HCT116 (cell line): Measurements from ENCODE around the gene PRIMA1. TPM values are rescaled to one million over a fixed set of nuclear protein-coding genes. Genes with fewer than 3 reads are reported as not detected.

Experiments used
- ATAC-seq: fragments of 200-7000 bp; cut with Tn5 transposase; 2 replicates; pipeline ENCODE4 v1.9.1; 2020; ENCODE audit warnings: mild to moderate bottlenecking, moderate library complexity
- BruUV-seq: library from RNA; stranded (reverse); fragments of 400-500 nt; replicated peaks from 2 replicates; lab custom pipeline; 2021; lab: Mats Ljungman, UMichigan
- CTCF ChIA-PET: fragments of 300-600 bp; sonication (Branson Sonifier 250); formaldehyde crosslinking; loops from one replicate; lab custom pipeline; 2021; ENCODE audit warnings: antibody characterized with exemption; lab: Charles Lee
- POLR2A ChIA-PET: fragments of 300-600, 350-600 bp; sonication (Branson Sonifier 250); formaldehyde crosslinking; loops from one replicate; lab custom pipeline; 2021; ENCODE audit warnings: antibody characterized with exemption; lab: Charles Lee
- RAD21 ChIA-PET, 2 experiments: fragments of 300-600 bp; sonication (Branson Sonifier 250); formaldehyde crosslinking; loops; one replicate each; lab custom pipeline; 2023; ENCODE audit warnings: low total read pairs in 2 of 2; ENCODE audit not compliant: uncharacterized antibody in 2 of 2, unreplicated experiment in 2 of 2, low non-redundant PET in 1 of 2; lab: Charles Lee
- DNase-seq: peaks from one replicate; pipeline ENCODE4 v3.0.0-alpha.2; 2010; ENCODE audit warnings: low read depth, low spot score
- H2AFZ ChIP-seq: fragments of 200-600 bp; shearing (Covaris generic), sonication (generic); 2 replicates; pipeline ENCODE4 v1.6.1; 2017; ENCODE audit warnings: low read depth, mixed run types, mixed read lengths, antibody characterized with exemption, low read length; ENCODE audit not compliant: poor library complexity, severe bottlenecking
- H3K27ac ChIP-seq: 2 replicates; pipeline ENCODE4 v1.5.1; 2012; ENCODE audit warnings: low read depth, low read length
- H3K27me3 ChIP-seq: fragments of 200-600 bp; sonication (generic); 2 replicates; pipeline ENCODE4 v1.6.1; 2016; ENCODE audit warnings: mixed run types, low read length, mixed read lengths; ENCODE audit not compliant: insufficient read depth
- H3K36me3 ChIP-seq, 2 experiments: fragments of 200-500 bp in 1 of 2; fragments of 200-600 bp in 1 of 2; sonication (Bioruptor generic) in 1 of 2; sonication (generic) in 1 of 2; 2 replicates each; pipeline versions ENCODE4 v1.5.1 to v1.6.1; 2014 to 2016; ENCODE audit warnings: low read length in 2 of 2, inconsistent platforms in 1 of 2, mixed read lengths in 1 of 2, mixed run types in 1 of 2; ENCODE audit not compliant: insufficient read depth in 2 of 2, control insufficient read depth in 1 of 2
- H3K4me1 ChIP-seq, 2 experiments: fragments of 200-600 bp in 1 of 2; sonication (generic) in 1 of 2; 2 replicates each; pipeline versions ENCODE4 v1.5.1 to v1.6.1; 2012 to 2017; ENCODE audit warnings: low read length in 2 of 2, inconsistent platforms in 1 of 2, mild to moderate bottlenecking in 1 of 2, mixed read lengths in 1 of 2, mixed run types in 1 of 2, moderate library complexity in 1 of 2; ENCODE audit not compliant: insufficient read depth in 2 of 2, control insufficient read depth in 1 of 2
- H3K4me2 ChIP-seq: fragments of 200-600 bp; sonication (generic); 2 replicates; pipeline ENCODE4 v1.6.1; 2017; ENCODE audit warnings: mixed run types, low read length, mixed read lengths
- H3K4me3 ChIP-seq, 2 experiments: fragments of 200-600 bp in 1 of 2; sonication (generic) in 1 of 2; replicated peaks in 1 of 2; 2 replicates each; pipeline ENCODE4 v1.5.1; 2011 to 2016; ENCODE audit warnings: low read length in 2 of 2, control low read depth in 1 of 2, low read depth in 1 of 2, mild to moderate bottlenecking in 1 of 2, mixed read lengths in 1 of 2, mixed run types in 1 of 2
- H3K79me2 ChIP-seq: fragments of 200-600 bp; sonication (generic); 2 replicates; pipeline ENCODE4 v1.6.1; 2017; ENCODE audit warnings: mild to moderate bottlenecking, mixed run types, low read length, moderate library complexity, mixed read lengths; ENCODE audit not compliant: insufficient read depth
- H3K9ac ChIP-seq: fragments of 200-600 bp; sonication (generic); 2 replicates; pipeline ENCODE4 v1.6.1; 2016; ENCODE audit warnings: low read length, mixed read lengths
- H3K9me2 ChIP-seq: fragments of 200-600 bp; sonication (generic), shearing (Covaris generic); 2 replicates; pipeline ENCODE4 v1.6.1; 2017; ENCODE audit warnings: mixed run types, mild to moderate bottlenecking, moderate library complexity; ENCODE audit not compliant: insufficient read depth
- H3K9me3 ChIP-seq, 2 experiments: fragments of 200-500 bp in 1 of 2; fragments of 200-600 bp in 1 of 2; sonication (Bioruptor generic) in 1 of 2; sonication (generic) in 1 of 2; 2 replicates each; pipeline ENCODE4 v1.6.1; 2014 to 2017; ENCODE audit warnings: low read length in 2 of 2, mixed read lengths in 2 of 2, inconsistent platforms in 1 of 2, low read depth in 1 of 2, mild to moderate bottlenecking in 1 of 2, mixed run types in 1 of 2, moderate library complexity in 1 of 2; ENCODE audit not compliant: control insufficient read depth in 1 of 2, insufficient read depth in 1 of 2
- H4K20me1 ChIP-seq: fragments of 200-600 bp; sonication (generic), shearing (Covaris generic); 2 replicates; pipeline ENCODE4 v1.6.1; 2017; ENCODE audit warnings: mixed run types, mild to moderate bottlenecking, moderate library complexity; ENCODE audit not compliant: insufficient read depth
- CBX3 ChIP-seq: IDR thresholded peaks from 2 replicates; pipeline ENCODE4 v1.6.1; 2012; ENCODE audit warnings: low read depth
- CEBPB ChIP-seq: IDR thresholded peaks from 2 replicates; pipeline ENCODE4 v1.6.1; 2012; ENCODE audit warnings: low read depth
- ELF1 ChIP-seq: IDR thresholded peaks from 2 replicates; pipeline ENCODE4 v1.6.1; 2012; ENCODE audit warnings: low read depth, borderline replicate concordance
- FOSL1 ChIP-seq: IDR thresholded peaks from 2 replicates; pipeline ENCODE4 v1.6.1; 2012; ENCODE audit warnings: low read depth
- POLR2A ChIP-seq: IDR thresholded peaks from 2 replicates; pipeline ENCODE4 v1.7.0; 2011; ENCODE audit warnings: borderline replicate concordance; ENCODE audit not compliant: insufficient read depth, insufficient read length; ENCODE audit errors: extremely low read depth
- SIN3A ChIP-seq: IDR thresholded peaks from 2 replicates; pipeline ENCODE4 v1.6.1; 2012; ENCODE audit warnings: low read depth
- SP1 ChIP-seq: IDR thresholded peaks from 2 replicates; pipeline ENCODE4 v1.6.1; 2012; ENCODE audit warnings: low read depth
- SRF ChIP-seq: IDR thresholded peaks from 2 replicates; pipeline ENCODE4 v1.6.1; 2012; ENCODE audit warnings: low read depth
- ZBTB33 ChIP-seq: IDR thresholded peaks from 2 replicates; pipeline ENCODE4 v1.6.1; 2011; ENCODE audit warnings: mild to moderate bottlenecking, low read length, moderate library complexity; ENCODE audit not compliant: insufficient replicate concordance; ENCODE audit errors: extremely low read depth
- intact Hi-C: fragments of 100-400 bp; cut with micrococcal nuclease; formaldehyde crosslinking; loops from 2 replicates; pipeline ENCODE4 v1.10.0; 2022
- total RNA-seq: library from RNA; stranded (reverse); gene quantifications from one replicate; pipeline ENCODE4 v1.2.1, GENCODE V29; 2021; ENCODE audit not compliant: unreplicated experiment
- TF ChIP-seq, protein P1 (sequence below), 3 experiments: fragments of 200-600 bp in 1 of 3; sonication (generic) in 1 of 3; IDR thresholded peaks in 2 of 3; conservative IDR thresholded peaks in 1 of 3; 2 replicates each; pipeline ENCODE4 v1.5.1; 2012 to 2017; ENCODE audit warnings: low read depth in 2 of 3, low read length in 2 of 3, antibody characterized with exemption in 1 of 3, borderline replicate concordance in 1 of 3, control low read depth in 1 of 3, mild to moderate bottlenecking in 1 of 3, mixed read lengths in 1 of 3, mixed run types in 1 of 3, moderate library complexity in 1 of 3; ENCODE audit not compliant: insufficient read depth in 1 of 3

The PRIMA1 gene
- total RNA-seq, 1 experiment from 2014 or later, result 1.5 TPM

DNA sequence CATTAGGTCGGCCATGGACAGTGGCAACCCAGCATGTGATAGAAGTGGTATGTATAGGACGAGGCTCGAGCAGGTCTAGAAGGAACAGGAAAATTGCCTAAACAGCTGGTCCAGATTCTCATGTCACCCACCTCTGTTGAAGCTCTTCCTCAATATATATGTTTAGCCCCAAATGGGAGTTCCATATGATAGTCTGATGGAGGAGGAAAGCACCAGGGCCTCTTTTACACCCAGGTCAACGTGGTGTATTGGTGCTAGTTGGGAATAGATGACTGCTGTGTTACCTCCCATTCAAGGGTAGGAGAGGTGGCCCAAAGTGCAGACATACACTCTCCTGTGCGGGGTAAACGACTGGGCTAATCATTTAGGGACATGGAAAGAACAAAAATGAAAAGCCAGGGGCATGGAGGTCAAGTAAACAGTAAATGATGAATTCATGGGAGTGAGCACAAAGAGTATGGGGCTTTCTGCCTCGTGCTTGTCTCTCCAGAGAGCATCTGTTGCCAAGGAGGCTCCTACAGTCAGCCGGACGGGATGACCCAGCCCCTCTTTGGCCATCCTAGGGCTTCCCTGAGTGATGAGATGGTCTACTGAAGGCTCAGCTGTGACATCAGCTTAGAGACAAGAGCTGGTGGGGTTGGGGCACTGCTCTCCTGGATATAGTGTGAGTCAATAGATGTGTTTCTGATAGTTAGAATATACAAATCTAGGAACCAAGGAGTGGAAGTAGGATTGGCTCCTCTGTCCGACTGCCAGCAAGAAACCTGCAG, 5.5 kb upstream of the PRIMA1 start:
- no peaks in the 10 kb centered on the region for H3K27me3 ChIP-seq

More for the DNA sequence above, 5.5 kb upstream of the PRIMA1 start:
- Histone ChIP-seq H3K36me3 (no peaks in the 10 kb centered on the region), H3K79me2 (no peaks in the 10 kb centered on the region), H3K4me2 (no peak overlapping the region), H3K4me1 (peaks cover 6 to 11% of the 10 kb centered on the region in 2 experiments), H3K4me3 (no peak overlapping the region), H3K9me2 (no peaks in the 10 kb centered on the region), H3K9ac (no peak overlapping the region), H3K27ac (no peak overlapping the region), H3K9me3 (no peaks in the 10 kb centered on the region), H4K20me1 (no peaks in the 10 kb centered on the region), H2AFZ (no peak overlapping the region)
- TF ChIP-seq POLR2A (no peak), SIN3A (no peak), CBX3 (no peak), CEBPB (no peak), ELF1 (no peak), SRF (no peak), FOSL1 (no peak), SP1 (no peak), ZBTB33 (no peak)
- TF ChIP-seq, protein P1, sequence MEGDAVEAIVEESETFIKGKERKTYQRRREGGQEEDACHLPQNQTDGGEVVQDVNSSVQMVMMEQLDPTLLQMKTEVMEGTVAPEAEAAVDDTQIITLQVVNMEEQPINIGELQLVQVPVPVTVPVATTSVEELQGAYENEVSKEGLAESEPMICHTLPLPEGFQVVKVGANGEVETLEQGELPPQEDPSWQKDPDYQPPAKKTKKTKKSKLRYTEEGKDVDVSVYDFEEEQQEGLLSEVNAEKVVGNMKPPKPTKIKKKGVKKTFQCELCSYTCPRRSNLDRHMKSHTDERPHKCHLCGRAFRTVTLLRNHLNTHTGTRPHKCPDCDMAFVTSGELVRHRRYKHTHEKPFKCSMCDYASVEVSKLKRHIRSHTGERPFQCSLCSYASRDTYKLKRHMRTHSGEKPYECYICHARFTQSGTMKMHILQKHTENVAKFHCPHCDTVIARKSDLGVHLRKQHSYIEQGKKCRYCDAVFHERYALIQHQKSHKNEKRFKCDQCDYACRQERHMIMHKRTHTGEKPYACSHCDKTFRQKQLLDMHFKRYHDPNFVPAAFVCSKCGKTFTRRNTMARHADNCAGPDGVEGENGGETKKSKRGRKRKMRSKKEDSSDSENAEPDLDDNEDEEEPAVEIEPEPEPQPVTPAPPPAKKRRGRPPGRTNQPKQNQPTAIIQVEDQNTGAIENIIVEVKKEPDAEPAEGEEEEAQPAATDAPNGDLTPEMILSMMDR (IDR thresholded peaks at IDR 0.05 in 2 of 3, conservative IDR thresholded peaks at IDR 0.05 in 1 of 3; ENCODE audit: borderline replicate concordance in 1 of 3, insufficient read depth in 1 of 3, low read depth in 2 of 3, low read length in 2 of 3), result no peak
- ChIA-PET POLR2A (no interaction called here), CTCF (no interaction called here), RAD21 (no interaction called here)
- no peak for DNase-seq
- ATAC-seq, result no peak
- intact Hi-C loops, result no loop called here
- BruUV-seq, result no TSS peak
